GM10248 (cell line): Measurements from ENCODE around the gene MICAL3.

Source experiments
- CTCF ChIA-PET: fragments of 300-600 bp; sonication (Branson Sonifier 250); formaldehyde crosslinking; extraction: SDS; loops from one replicate; lab custom pipeline; 2021; ENCODE audit warnings: antibody characterized with exemption; lab: Yijun Ruan, JAX
- POLR2A ChIA-PET: fragments of 350-650 bp; sonication (Branson Sonifier 250); formaldehyde crosslinking; extraction: SDS; loops from one replicate; lab custom pipeline; 2020; ENCODE audit warnings: antibody characterized with exemption; lab: Yijun Ruan, JAX
- DNase-seq: peaks from one replicate; pipeline ENCODE4 v3.0.0; 2012; ENCODE audit errors: extremely low spot score
- TF ChIP-seq, protein P1 (sequence below): IDR thresholded peaks from 2 replicates; pipeline ENCODE4 v1.5.1; 2012; ENCODE audit warnings: mild to moderate bottlenecking, low read depth; ENCODE audit errors: extremely low read depth, missing control alignments, control extremely low read depth

The MICAL3 gene

DNA sequence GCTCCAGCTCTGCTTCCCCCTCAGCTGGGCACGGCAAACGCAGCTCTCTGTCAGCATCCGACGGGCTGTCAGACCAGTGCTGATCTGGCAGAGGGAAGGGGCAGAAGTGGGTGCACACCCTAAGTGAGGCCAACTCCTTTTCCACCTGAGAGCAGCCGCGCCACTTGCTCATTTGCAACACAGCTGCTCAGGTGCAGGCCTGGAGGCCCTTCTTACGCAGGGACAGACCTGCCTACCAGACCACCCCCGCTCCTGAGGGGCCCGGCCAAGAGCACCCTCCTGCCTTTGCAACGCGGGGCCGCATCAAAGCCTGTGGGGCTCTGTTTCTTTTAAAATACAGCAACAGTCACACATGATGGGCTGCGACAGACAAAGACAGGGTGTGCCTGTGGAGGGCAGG is 202.3 kb downstream of the MICAL3 start:
- POLR2A ChIA-PET: no interaction called here
- CTCF ChIA-PET: interaction anchor here (1.4 to 2.1 kb wide), 2 partner anchors 8 to 254 kb away, joined by 5 to 9 read pairs; no protein-coding TSS in a partner anchor
- TF ChIP-seq, protein P1, sequence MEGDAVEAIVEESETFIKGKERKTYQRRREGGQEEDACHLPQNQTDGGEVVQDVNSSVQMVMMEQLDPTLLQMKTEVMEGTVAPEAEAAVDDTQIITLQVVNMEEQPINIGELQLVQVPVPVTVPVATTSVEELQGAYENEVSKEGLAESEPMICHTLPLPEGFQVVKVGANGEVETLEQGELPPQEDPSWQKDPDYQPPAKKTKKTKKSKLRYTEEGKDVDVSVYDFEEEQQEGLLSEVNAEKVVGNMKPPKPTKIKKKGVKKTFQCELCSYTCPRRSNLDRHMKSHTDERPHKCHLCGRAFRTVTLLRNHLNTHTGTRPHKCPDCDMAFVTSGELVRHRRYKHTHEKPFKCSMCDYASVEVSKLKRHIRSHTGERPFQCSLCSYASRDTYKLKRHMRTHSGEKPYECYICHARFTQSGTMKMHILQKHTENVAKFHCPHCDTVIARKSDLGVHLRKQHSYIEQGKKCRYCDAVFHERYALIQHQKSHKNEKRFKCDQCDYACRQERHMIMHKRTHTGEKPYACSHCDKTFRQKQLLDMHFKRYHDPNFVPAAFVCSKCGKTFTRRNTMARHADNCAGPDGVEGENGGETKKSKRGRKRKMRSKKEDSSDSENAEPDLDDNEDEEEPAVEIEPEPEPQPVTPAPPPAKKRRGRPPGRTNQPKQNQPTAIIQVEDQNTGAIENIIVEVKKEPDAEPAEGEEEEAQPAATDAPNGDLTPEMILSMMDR: no peak
- no peak for DNase-seq

DNA sequence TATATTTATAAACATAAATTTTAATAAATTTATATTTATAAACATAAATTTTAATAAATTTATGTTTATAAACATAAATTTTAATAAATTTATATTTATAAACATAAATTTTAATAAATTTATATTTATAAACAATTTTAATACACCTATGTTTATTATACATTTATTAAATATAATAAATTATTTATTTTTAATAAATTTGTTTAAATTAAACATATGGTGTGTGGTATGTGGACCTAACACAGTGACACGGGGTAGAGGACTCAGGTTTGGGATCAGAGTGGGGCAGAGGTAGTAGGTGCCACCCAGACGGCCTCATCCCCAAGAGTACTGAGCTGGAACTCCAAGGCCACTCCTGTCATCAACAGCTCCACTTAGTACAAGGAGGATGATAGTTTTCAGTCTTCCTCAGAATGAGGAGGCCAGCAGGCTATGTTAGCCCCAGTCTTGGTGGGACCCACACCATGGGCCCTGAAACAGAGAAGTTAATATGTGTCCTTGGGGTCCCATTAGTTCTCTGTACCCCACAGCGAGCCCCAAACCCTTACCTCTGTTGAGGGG is 203.4 kb downstream of the MICAL3 start:
- no peak for DNase-seq
- TF ChIP-seq, protein P1: no peak
- ChIA-PET CTCF (interaction anchor here (1.2 to 2.1 kb wide), 2 partner anchors 9 to 79 kb away, joined by 3 to 9 read pairs; no protein-coding TSS in a partner anchor), POLR2A (no interaction called here)

DNA sequence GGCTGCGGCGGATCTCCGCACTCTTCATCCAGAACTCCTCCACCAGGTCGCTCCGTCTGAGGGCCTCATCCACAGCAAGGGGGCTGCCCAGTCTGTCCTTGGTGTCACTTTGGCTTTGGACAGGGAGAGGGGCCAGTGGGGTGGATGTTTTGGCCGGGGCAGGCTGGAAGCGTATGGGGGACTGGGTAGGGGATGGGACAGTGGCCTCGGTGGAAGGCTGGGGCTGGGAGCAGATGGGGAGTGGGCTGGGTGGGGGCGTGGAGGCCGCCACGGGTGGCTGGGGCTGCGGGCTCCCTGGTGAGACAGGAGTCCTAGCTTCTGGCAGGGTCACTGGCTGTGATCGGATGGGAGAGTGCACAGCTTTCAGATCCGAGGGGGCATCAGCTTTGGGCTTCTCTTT is 205.7 kb downstream of the MICAL3 start:
- ChIA-PET CTCF (interaction anchor here (0.8 to 4.0 kb wide), 5 partner anchors 11 to 259 kb away, joined by 3 to 21 read pairs (median 3); no protein-coding TSS in a partner anchor), POLR2A (no interaction called here)
- TF ChIP-seq, protein P1: no peak
- no peak for DNase-seq

- POLR2A ChIA-PET: no interaction called here
- CTCF ChIA-PET: interaction anchor here (1.3 to 4.0 kb wide), 3 partner anchors 11 to 259 kb away, joined by 3 to 21 read pairs (median 3); no protein-coding TSS in a partner anchor
- DNase-seq: no peak
- TF ChIP-seq, protein P1: no peak
Observed at GRCh38 chr22:17818180-17818579, 206.2 kb downstream of the MICAL3 start.

DNA sequence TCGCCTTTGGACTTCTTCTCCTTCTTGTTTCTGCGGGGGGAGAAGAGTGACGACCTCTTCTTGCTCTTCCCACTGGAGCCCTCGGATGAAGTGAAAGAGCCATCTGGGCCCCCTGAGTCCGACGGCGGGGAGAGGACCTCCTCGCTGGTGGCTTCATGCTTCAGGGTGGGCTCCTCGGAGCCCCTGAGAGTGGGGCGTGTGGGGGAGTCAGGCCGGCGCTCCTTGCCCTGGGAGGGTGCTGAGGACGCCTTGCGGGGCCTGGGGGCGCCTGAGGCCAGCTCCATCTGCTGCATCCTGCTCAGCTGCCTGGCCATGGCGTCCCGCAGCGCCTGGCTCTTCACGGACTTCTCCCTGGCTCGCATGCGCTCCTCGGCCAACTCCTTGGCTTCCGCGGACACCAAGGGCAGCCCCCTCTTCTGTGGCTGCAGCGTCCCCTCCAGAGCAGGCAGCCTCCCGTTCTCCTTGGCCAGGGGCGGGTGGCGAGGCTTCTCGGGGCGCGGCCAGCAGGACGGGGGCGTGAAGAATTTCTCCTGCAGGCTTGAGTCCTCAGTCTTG is 206.8 kb downstream of the MICAL3 start:
- ChIA-PET POLR2A (no interaction called here), CTCF (interaction anchor here (4.0 kb wide), 1 partner anchor 12 kb away, joined by 21 read pairs; no protein-coding TSS in a partner anchor)
- no peak for DNase-seq
- TF ChIP-seq, protein P1: no peak

- ChIA-PET POLR2A (no interaction called here), CTCF (interaction anchor here (4.0 kb wide), 1 partner anchor 12 kb away, joined by 21 read pairs; no protein-coding TSS in a partner anchor)
- TF ChIP-seq, protein P1: no peak
- no peak for DNase-seq
Observed at GRCh38 chr22:17817079-17817478, 207.3 kb downstream of the MICAL3 start.
